OCI-LY3 (cell line): ENCODE measurements around the gene SHISA6.

Source experiments
- H2AFZ ChIP-seq: fragments of 200-600, 300-600 bp; shearing (Covaris generic); 2 replicates; pipeline ENCODE4 v1.6.0; 2014; ENCODE audit warnings: antibody characterized with exemption, low read depth, low read length
- H3K27ac ChIP-seq: fragments of 200-600, 300-600 bp; sonication (generic); 2 replicates; pipeline ENCODE4 v1.5.1; 2014; ENCODE audit warnings: mild to moderate bottlenecking, low read length, moderate library complexity, mixed read lengths
- H3K27me3 ChIP-seq: fragments of 200-600, 300-600 bp; sonication (generic); 2 replicates; pipeline ENCODE4 v1.6.1; 2014; ENCODE audit warnings: low read depth, low read length, mixed read lengths
- H3K36me3 ChIP-seq: fragments of 200-600, 300-600 bp; sonication (generic); replicated peaks from 2 replicates; pipeline ENCODE3; 2014; ENCODE audit warnings: low read depth, low read length, mixed read lengths
- H3K4me1 ChIP-seq: fragments of 300-600, 200-600 bp; sonication (generic); 2 replicates; pipeline ENCODE4 v1.6.1; 2014; ENCODE audit warnings: low read length, mixed read lengths
- H3K4me2 ChIP-seq: fragments of 200-600, 300-600 bp; sonication (generic); 2 replicates; pipeline ENCODE4 v1.6.1; 2014; ENCODE audit warnings: low read length, mixed read lengths
- H3K4me3 ChIP-seq: fragments of 300-600, 200-600 bp; sonication (generic); 2 replicates; pipeline ENCODE4 v1.5.1; 2014; ENCODE audit warnings: antibody characterized with exemption, mild to moderate bottlenecking, low read length, moderate library complexity
- H3K79me2 ChIP-seq: fragments of 300-600, 200-600 bp; shearing (Covaris generic); 2 replicates; pipeline ENCODE4 v1.6.1; 2014; ENCODE audit warnings: mild to moderate bottlenecking, low read length, mixed read lengths
- H3K9ac ChIP-seq: fragments of 300-600, 200-600 bp; shearing (Covaris generic); 2 replicates; pipeline ENCODE4 v1.6.0; 2014; ENCODE audit warnings: mild to moderate bottlenecking, low read length, moderate library complexity
- H3K9me3 ChIP-seq: fragments of 200-600, 300-600 bp; shearing (Covaris generic); 2 replicates; pipeline ENCODE4 v1.6.1; 2014; ENCODE audit warnings: low read length, mixed read lengths; ENCODE audit not compliant: insufficient read depth
- H4K20me1 ChIP-seq: fragments of 200-600, 300-600 bp; sonication (generic); 2 replicates; pipeline ENCODE4 v1.6.1; 2016; ENCODE audit warnings: low read length, mixed read lengths; ENCODE audit not compliant: insufficient read depth
- EZH2phosphoT487 ChIP-seq: fragments of 200-600 bp; shearing (Covaris generic); IDR thresholded peaks from 2 replicates; pipeline ENCODE4 v1.6.1; 2018; ENCODE audit warnings: antibody characterized with exemption, mixed run types, low read depth
- TF ChIP-seq, protein P1 (sequence below): fragments of 200-600, 300-600 bp; sonication (generic); IDR thresholded peaks from 2 replicates; pipeline ENCODE4 v1.5.1; 2014; ENCODE audit warnings: antibody characterized with exemption, low read length, low read depth

The SHISA6 gene

DNA sequence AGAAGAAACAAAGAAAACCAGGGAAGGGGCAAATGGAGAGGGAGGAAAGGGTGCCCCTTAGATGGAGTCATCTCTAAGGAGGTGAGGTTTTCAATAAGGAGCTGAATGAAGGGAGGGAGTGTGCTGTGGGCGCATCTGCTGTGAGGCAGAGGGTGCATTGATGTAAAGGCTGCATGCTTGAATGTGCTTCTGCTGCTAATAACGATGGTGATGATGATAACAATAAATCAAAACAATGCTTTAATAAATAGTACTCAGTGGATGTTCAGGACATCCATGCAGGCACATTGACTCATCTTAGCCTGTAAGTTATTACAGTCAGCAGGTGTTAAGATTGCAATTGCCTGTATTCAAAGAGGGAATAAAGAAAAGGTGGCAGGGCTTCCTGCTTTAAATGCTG is 87.8 kb downstream of the SHISA6 start:
- no peaks in the 10 kb centered on the region for H3K36me3 ChIP-seq
- H3K79me2 ChIP-seq, result no peaks in the 10 kb centered on the region
- no peak overlapping the region for H3K4me3 ChIP-seq
- no peak for TF ChIP-seq EZH2phosphoT487
- TF ChIP-seq, protein P1, sequence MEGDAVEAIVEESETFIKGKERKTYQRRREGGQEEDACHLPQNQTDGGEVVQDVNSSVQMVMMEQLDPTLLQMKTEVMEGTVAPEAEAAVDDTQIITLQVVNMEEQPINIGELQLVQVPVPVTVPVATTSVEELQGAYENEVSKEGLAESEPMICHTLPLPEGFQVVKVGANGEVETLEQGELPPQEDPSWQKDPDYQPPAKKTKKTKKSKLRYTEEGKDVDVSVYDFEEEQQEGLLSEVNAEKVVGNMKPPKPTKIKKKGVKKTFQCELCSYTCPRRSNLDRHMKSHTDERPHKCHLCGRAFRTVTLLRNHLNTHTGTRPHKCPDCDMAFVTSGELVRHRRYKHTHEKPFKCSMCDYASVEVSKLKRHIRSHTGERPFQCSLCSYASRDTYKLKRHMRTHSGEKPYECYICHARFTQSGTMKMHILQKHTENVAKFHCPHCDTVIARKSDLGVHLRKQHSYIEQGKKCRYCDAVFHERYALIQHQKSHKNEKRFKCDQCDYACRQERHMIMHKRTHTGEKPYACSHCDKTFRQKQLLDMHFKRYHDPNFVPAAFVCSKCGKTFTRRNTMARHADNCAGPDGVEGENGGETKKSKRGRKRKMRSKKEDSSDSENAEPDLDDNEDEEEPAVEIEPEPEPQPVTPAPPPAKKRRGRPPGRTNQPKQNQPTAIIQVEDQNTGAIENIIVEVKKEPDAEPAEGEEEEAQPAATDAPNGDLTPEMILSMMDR, result no peak
- no peaks in the 10 kb centered on the region for H3K9me3 ChIP-seq
- no peak overlapping the region for H3K27ac ChIP-seq
- no peak overlapping the region for H3K9ac ChIP-seq
- H2AFZ ChIP-seq, result no peak overlapping the region
- no peaks in the 10 kb centered on the region for H3K27me3 ChIP-seq
- H4K20me1 ChIP-seq, result no peaks in the 10 kb centered on the region
- no peak overlapping the region for H3K4me2 ChIP-seq
- no peaks in the 10 kb centered on the region for H3K4me1 ChIP-seq

DNA sequence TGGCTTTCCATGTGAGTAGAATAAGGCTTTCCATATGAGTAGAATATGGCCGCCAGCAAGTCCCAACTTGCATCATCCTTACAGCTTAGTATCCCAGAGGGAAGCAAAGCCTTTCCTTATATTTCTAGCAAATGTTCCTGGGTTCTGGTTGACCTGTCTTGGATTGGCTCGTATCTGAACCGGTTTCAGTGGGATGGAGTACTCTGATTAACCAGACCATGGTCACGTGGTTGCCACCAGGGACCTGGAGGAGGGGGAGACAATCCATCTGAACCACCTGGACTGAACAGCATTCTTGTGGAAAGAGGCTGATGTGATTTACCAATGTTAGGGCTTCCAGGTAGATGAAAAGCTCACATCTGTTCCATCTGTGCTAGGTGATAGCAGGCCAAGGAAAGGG is 89.0 kb downstream of the SHISA6 start:
- Histone ChIP-seq H3K27me3 (no peaks in the 10 kb centered on the region), H3K36me3 (no peaks in the 10 kb centered on the region), H3K4me3 (no peak overlapping the region), H2AFZ (no peak overlapping the region), H3K9ac (no peak overlapping the region), H3K79me2 (no peaks in the 10 kb centered on the region), H3K27ac (no peak overlapping the region), H3K4me1 (no peaks in the 10 kb centered on the region), H4K20me1 (no peaks in the 10 kb centered on the region), H3K4me2 (no peak overlapping the region), H3K9me3 (no peaks in the 10 kb centered on the region)
- TF ChIP-seq EZH2phosphoT487, result no peak
- TF ChIP-seq, protein P1, result no peak

DNA sequence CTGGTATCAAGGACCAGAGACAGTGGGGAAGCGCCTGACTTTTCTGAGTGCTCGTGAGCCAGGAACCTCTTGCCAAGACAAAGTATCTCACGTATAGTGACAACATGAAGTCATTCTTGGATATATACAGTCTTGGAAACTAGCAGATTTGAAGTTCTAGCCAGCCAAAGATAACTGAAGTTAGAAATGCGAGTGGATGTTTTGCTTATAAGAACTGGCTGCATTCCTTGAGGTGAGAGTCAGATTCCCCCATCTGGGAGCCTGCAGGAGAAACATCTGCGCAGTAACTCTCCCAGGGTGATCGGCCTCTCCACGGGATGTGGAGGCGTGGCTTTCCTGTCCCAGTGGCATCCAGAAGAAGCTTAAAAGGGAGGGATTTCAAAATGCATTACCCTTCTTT is 89.8 kb downstream of the SHISA6 start:
- H3K27me3 ChIP-seq, result no peaks in the 10 kb centered on the region
- H3K79me2 ChIP-seq, result no peaks in the 10 kb centered on the region
- no peaks in the 10 kb centered on the region for H4K20me1 ChIP-seq
- TF ChIP-seq, protein P1, result no peak
- TF ChIP-seq EZH2phosphoT487, result no peak
- H3K36me3 ChIP-seq, result no peaks in the 10 kb centered on the region
- H3K4me2 ChIP-seq, result no peak overlapping the region
- H3K9ac ChIP-seq, result no peak overlapping the region
- H3K4me3 ChIP-seq, result no peak overlapping the region
- no peaks in the 10 kb centered on the region for H3K9me3 ChIP-seq
- no peak overlapping the region for H3K27ac ChIP-seq
- no peaks in the 10 kb centered on the region for H3K4me1 ChIP-seq
- no peak overlapping the region for H2AFZ ChIP-seq

DNA sequence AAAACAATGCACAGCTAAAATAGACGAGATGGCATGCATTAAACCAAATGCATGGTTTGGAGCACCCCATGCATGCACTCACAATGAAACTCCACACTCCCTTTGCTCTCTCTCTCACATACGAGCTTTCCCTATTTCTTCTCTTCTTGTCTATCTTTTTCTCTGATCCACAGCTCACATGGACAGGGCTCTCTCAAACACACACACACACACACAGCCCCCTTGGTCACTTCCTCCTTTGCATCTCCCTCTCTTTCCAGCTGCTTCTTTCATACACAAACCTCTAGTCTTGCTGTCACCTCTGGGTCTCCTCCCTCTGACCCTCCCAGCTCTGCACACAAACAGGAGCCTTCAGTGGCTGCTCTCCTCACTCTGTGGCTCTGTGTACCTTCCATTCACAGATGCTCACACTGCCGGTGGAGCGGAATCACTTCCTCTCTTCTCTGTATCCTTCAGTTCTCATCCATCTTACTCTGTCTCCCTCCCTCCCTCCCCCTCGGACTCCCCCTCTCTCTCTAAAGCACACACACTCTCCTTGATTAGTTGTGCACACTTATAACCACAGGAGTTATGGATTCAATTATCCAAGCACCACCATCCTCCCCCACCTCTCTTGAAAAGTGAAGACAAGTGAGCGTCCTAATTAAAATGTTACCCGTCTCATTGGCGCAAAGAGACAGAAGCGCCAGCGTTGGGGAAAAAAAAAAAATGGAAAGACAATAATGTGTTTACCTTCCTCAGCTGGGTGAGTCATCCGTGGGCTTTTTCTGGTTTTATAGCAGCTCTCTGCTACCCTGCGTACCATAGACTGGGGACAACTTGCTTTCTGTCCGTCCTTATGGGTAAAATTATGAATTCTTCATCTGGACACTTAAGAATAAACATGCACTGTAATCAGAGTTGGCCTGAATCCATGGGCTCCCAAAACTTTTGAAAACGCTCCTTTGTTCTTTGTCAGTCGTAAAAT is 90.8 kb downstream of the SHISA6 start:
- Histone ChIP-seq H3K36me3 (no peaks in the 10 kb centered on the region), H3K9me3 (no peaks in the 10 kb centered on the region), H3K27ac (no peak overlapping the region), H3K4me3 (no peak overlapping the region), H3K4me2 (no peak overlapping the region), H3K9ac (no peak overlapping the region), H3K27me3 (no peaks in the 10 kb centered on the region), H4K20me1 (no peaks in the 10 kb centered on the region), H3K79me2 (no peaks in the 10 kb centered on the region), H3K4me1 (no peaks in the 10 kb centered on the region), H2AFZ (no peak overlapping the region)
- TF ChIP-seq EZH2phosphoT487, result no peak
